ENCODE data around the gene ABCC9.

The ABCC9 gene

DNA sequence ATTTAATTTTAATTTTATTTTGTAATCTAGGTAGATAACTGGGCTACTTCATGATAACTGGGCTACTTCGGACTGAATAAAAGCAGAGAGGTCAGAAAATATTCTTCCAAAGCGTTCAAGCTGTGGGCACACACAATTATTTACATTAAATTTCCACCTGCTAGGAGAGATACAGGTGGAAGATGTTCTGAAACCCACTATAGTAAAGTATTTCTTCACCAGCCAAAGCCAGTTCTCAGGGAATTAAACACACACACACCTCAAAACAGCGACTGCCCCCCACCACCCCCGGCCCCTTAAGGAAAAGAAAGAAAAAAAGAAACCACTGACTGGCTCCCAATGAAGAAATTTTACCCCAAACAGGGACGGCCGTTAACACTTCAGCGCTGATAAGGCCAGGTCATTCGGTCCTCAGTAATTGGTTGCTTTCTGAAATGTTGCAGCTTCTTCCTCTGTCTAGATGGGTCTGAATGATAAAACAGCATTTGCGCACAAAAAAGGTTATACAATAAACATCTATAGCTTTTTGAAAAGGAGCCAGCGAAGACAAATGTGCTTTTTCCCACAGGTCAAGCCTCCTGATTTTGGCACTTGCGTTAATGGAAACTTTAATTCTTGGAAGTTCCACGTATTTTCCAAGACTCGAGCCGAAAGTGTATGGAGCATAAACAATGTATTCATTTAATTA, 165.9 kb downstream of the ABCC9 start:
- DNase-seq (ENCODE audit: low spot score) (no peak), FAIRE-seq (no peak)

DNA sequence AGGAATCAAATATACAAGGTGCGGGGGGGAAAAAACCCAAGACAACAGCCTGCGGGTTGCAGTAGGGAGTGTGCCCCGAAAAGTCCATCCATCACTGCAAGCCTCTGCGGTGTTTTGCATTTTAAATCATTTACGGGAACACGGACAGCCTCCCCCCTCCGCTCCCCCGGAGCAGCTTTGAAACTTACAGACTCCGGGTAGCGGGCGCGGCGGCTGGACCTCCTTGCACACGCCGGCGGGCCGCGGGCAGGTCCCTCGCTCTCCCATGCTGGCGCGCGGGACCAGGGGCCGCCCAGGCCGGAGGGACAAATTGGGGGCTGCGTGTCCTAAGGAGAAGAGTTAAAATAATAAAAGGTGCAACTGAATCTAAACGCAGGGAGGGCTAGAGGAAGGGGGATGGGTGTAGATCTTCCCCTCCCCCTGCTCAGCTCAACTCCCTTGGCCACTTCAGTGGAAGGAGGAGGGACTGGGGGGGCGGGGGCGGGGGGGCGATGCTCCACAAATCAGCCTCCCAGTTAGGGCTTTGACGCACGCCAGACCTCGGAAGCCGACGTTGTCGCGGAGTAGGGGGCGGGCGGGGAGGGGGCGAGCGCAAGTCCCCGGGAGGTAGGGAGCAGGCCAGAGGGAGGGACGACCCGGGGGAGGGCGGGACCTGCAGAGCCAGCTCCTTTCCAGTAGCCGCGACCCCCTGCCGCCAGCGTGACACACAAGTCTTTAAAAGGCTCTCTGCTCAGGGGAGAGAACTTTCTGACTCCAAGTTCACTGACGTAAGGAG, 166.7 kb downstream of the ABCC9 start, which contains the start of gene KCNJ8:
TSS of gene KCNJ8 (minus strand) at position 349 of the 775 bp plus-strand sequence. CDS start 1,090 bp downstream, outside the sequence.
- DNase-seq (ENCODE audit: low spot score) (no peak), FAIRE-seq (no peak)

DNA sequence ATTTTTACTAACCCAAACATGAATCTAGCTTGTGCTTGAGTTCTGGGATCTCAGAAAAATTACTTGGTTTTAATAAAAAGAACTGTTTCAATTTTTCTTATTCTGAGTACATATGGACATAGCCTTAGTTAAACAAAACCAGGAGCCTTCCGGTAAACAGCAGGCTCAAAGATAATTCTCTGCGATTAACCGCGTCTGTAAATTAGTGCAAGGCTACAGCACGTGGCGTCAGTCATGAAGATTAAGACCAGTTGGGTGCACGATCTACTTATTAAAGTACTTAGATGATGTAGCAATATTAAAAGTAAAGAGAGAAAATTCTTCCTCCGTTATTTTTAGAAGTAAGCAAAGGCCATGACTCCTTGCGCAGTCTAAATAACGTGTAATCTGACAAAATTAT, 167.4 kb downstream of the ABCC9 start:
- no peak for DNase-seq (ENCODE audit: low spot score)
- no peak for FAIRE-seq

DNA sequence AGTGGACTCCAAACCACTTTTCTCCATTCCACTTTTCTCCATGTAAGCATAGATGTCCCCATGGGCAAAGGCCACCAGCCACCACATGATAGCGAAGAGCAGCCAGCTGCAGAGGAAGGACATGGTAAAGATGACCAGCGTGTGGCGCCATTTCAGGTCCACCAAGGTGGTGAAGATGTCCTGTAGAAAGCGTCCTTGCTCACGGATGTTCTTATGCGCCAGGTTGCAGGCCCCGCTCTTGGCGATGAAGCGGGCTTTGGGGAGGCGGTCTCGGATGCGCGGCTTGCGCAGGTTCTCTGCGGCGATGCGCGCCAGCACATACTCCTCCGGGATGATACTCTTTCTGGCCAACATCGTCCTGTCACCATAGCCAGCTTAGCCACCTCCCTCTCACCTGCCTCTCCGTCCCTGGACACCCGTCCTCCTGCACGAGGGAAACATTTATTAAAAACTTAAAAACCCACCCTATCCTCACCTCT, 167.9 kb downstream of the ABCC9 start:
- no peak for DNase-seq (ENCODE audit: low spot score)
- no peak for FAIRE-seq

DNA sequence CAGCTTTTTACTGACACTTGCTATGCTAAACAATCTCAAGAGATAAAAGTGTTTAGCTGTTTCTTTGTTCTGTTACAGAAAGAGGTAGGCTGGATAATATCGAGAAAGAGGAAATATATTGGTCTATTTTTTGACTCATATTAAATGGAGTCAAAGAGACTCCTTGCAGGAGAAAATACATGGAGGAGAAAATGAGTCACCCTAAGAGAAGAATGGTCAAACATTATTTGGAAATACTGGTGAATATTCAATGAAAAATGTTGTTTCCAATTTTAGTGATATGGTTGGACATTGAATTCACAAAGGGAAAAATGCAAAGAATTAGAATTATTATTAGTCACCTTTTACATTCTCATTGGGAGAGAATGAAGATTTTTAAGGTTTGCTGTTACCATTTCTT, 169.9 kb downstream of the ABCC9 start:
- no peak for FAIRE-seq
- no peak for DNase-seq (ENCODE audit: low spot score)

DNA sequence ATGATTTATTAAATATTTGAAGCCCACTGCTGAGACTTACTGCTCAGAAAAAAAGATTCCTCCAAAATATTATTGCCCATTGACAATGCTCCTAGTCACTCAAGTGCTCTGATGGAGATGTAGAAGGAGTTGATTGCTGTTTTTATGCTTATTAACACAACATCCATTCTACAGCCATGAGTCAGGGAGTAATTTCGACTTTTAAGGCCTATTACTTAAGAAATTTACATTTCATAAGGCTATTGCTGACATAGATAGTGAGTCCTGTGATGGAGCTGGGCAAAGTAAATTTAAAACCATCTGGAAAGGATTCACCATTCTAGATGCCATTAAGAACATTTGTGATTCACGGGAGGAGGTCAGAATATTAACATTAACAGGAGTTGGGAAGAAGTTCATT, 171.9 kb downstream of the ABCC9 start:
- no peak for DNase-seq (ENCODE audit: low spot score)
- FAIRE-seq, result no peak

DNA sequence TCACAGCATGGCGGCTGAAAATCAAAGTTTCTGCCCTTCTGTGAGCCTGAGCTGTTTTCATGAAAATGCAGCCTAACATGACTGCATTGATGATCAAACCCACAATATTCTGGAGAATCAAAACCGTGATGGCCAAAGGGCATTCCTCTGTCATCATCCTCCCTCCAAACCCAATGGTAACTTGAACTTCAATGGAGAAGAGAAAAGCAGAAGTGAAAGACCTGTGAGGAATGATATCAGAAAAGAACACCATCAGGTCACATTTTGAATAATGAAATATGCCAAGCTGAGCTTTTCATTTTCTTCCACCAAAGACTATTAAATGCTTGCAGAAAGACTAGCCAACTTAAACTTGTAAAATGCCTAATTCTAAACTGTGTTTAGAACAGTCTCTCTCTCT, 174.8 kb downstream of the ABCC9 start:
- FAIRE-seq (no peak), DNase-seq (ENCODE audit: low spot score) (no peak)

DNA sequence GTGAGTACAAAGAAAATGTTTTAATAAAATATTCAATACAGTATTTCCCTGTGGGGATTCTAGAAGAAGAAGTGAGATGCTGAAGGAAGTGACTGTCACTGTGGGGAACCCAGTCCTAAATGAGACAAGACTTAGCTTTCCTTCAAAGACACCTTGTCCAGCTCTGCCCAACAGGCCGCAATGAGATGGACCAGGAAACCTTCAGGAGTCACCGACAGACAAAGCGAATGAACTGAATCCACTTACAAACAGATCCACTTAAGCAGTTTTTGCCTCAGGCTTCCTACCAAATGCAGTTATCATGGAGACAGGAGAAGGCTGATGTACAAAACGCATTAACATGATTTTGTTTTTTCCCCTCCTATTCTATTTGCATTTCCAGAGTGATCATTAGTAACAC, 176.3 kb downstream of the ABCC9 start:
- DNase-seq (ENCODE audit: low spot score) (no peak), FAIRE-seq (no peak)

DNA sequence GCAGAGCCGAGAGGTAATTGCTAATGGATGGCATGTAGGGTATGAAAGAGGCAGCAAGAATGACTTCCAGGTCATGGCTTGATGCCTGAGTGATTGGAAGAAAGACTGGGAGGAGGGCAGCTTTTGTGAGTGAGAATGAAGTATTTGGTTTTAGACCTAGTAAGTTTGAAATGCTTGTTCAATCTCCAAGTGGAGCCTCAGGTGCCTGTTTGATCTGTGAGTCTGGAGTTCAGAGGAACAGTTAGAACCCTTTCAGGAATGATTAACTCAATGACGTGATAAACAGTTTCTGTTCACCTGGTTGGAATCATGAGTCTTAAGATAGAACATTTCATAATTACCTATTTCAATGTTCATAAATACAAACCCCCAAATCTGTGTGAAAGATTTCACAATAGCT, 177.2 kb downstream of the ABCC9 start:
- DNase-seq (ENCODE audit: low spot score) (no peak), FAIRE-seq (no peak)

DNA sequence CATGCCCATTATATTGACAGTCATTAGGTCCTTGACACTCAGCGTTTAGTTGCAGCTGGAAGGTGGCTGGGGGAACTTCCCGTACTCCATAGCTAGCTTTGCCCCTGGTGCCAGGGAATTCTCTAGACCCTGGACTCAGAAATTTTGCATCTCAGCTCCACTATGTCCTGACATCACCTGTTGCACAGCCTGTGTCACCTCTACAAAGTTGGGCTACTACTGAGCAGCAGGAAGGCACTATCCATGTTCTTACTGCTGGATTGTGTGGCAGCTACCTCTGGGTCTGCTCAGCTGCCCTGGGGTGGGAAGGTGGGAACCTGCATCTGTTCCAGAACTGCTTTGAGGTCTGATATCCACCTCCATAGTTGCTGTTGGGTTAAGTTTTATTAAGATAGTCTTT, 177.7 kb downstream of the ABCC9 start:
- no peak for FAIRE-seq

DNA sequence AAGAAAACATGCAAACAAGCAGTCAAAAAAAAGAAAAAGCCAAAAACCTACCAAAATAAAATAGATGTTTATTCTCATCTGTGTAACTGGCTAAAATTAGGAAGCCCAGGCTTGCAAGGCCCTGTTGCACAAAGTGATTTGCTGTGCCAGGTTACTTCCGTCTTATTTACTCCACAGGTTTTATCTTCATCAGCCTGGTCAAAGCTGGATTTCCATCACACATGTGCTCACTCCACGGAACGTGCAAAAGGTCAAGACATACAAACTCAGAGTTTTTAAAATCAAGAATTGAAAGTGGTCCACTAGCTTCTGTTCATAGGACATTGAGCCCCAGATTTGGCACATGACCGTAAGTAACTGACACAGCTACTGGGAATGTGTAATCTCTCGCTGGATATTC, 181.5 kb downstream of the ABCC9 start:
- no peak for FAIRE-seq

More for the DNA sequence above, 177.7 kb downstream of the ABCC9 start:
- no peak for DNase-seq (ENCODE audit: low spot score)

DNA sequence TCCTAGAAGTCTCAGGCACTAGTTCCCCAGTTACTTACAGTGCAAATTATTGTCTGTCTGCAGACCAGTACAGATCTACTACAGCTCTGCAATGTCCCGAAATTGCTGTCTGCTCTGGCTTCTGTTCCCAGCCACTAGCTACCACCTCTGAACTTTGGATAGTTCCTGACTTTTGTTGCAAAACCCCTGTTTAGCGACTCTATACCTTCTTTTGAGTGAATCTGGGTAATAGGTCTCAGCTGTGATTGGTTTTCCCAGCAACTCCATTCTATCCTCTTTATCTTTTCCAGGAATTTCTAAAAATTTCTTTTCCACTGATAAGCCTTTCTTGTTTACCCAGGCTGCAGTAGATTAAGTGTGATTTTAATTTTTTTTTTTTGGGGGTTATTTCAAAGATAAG, 183.5 kb downstream of the ABCC9 start:
- DNase-seq (ENCODE audit: low spot score) (no peak), FAIRE-seq (no peak)

More for the DNA sequence above, 181.5 kb downstream of the ABCC9 start:
- no peak for DNase-seq (ENCODE audit: low spot score)

DNA sequence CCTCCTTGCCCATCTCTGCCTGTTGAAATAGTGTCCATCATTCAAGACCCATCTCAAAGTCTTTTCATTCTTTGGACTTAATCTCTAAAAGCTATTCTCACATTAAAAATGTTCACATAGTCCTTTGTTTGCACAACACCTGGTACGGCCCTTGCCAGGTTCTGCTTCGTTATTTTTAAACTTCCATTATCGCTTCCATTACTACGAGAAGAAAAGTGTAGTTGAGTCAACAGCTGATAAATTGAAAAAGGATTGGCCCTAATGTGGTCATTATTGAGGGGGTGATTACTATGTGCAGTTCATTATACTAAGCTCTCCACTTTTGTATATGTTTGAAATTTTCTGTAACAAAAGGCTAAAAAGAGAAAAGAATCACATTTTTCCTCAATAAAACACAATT, 184.5 kb downstream of the ABCC9 start:
- no peak for DNase-seq (ENCODE audit: low spot score)
- no peak for FAIRE-seq

DNA sequence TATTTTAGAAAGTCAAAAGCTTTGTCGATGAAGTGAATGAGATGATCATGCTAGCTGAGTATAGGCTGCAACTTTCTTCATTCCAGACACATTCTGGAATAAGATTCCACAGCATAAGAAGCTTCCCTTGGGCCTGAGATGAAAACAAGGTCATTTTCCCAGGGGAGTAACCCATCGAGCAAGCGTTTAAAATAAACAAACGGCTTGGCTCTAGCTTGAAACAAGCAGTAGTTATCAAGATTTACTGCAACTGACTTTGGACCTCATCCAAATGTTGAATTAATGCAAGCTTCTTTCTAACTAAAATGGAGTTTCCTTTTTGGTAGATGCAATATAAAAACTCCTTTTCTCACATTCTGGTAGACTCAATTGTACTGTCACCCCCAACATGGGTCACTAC, 189.7 kb downstream of the ABCC9 start:
- FAIRE-seq (no peak), DNase-seq (ENCODE audit: low spot score) (no peak)

All from RCC 7860 (cell line).